ENCODE data around the gene VN1R4. TPM values are rescaled to one million over a fixed set of nuclear protein-coding genes. Genes with fewer than 3 reads are reported as not detected.
A peak's percentile ranks its signal among the peaks of the same experiment; 100 is the strongest.
"Not testable (repeated sequence)": the region's sequence is repeated elsewhere in the genome, so short reads cannot be mapped to it uniquely, and the experiment has no call there.

The VN1R4 gene
- total RNA-seq, 1 experiment from 2014 or later: not detected

DNA sequence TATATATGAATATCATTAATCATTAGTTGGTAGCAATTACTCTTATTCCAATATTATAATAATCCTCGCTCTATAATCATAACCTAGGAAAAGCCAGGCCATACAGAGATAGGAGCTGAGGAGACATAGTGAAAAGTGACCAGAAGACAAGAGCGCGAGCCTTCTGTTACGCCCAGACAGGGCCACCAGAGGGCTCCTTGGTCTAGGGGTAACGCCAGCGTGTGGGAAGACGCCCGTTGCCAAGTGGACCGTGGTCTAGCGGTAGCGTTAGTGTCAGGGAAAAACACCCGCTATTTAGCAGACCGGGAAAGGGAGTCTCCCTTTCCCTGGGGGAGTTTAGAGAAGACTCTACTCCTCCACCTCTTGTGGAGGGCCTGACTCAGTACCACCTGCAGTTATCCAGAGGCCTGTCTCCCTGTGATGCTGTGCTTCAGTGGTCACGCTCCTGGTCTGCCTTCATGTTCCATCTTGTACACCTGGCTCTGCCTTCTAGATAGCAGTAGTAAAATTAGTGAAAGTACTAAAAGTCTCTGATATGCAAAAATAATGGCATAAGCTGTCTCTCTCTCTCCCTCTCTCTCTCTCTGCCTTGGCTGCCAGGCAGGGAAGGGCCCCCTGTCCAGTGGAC lies 9.7 kb downstream of the VN1R4 start, which contains the start of gene VN1R2:
TSS of gene VN1R2 (plus strand) at position 578 of the 628 bp plus-strand sequence. CDS start 84 bp downstream, outside the sequence.
- no CpG with 5 or more reads among the region's 14 CpGs for WGBS (ENCODE audit: extremely low coverage, insufficient read length, low lambda C conversion rate)
- peaks cover 12% of the 10 kb centered on the region for H3K9me3 ChIP-seq (ENCODE audit: control insufficient read depth, low read depth, low read length)
- not testable (repeated sequence) for H3K27ac ChIP-seq (ENCODE audit: insufficient read length, low read depth, low read length); H3K56ac ChIP-seq (ENCODE audit: insufficient read length, low read depth, low read length); H3K4ac ChIP-seq (ENCODE audit: low read depth, low read length); H2BK20ac ChIP-seq (ENCODE audit: low read depth, low read length, poor library complexity, severe bottlenecking); H3K27me3 Mint-ChIP-seq (ENCODE audit: low read depth); H3K4me1 ChIP-seq (ENCODE audit: insufficient read depth, low read length); H4K91ac ChIP-seq (ENCODE audit: insufficient read length, low read depth, low read length); H3K9ac ChIP-seq (ENCODE audit: extremely low read depth, insufficient read length, low read length); H3K4me3 Mint-ChIP-seq; H3K18ac ChIP-seq (ENCODE audit: insufficient read length, low read depth, low read length); H3T11ph ChIP-seq (ENCODE audit: low read length); H4K20me1 ChIP-seq (ENCODE audit: control insufficient read depth, insufficient read depth, insufficient read length); H4K8ac ChIP-seq (replicated peaks; ENCODE audit: insufficient read length, low read depth, low read length); H3K14ac ChIP-seq (ENCODE audit: insufficient read depth, low read length); H3K79me2 ChIP-seq (ENCODE audit: insufficient read depth, low read length); H2AK5ac ChIP-seq (ENCODE audit: insufficient read length, low read length); H2BK15ac ChIP-seq (ENCODE audit: low read depth, low read length); H4K5ac ChIP-seq (ENCODE audit: insufficient read length, low read depth, low read length); H3K23me2 ChIP-seq (ENCODE audit: insufficient read length, low read depth, low read length, poor library complexity, severe bottlenecking); H3K27ac Mint-ChIP-seq; H3K79me1 ChIP-seq (ENCODE audit: insufficient read depth, low read depth, low read length, poor library complexity, severe bottlenecking); H3K27me3 ChIP-seq (ENCODE audit: insufficient read depth, low read length); H2BK12ac ChIP-seq (ENCODE audit: insufficient read length, low read depth, low read length); H3K4me2 ChIP-seq (ENCODE audit: insufficient read depth, insufficient read length, low read length); H3K4me1 Mint-ChIP-seq; H2BK5ac ChIP-seq (ENCODE audit: insufficient read length, low read length); H3K23ac ChIP-seq (ENCODE audit: insufficient read length, low read depth, low read length); H2BK120ac ChIP-seq (ENCODE audit: low read depth, low read length, poor library complexity, severe bottlenecking); H2AFZ ChIP-seq (ENCODE audit: low read length)
- Mint-ChIP-seq H3K9me3 (peaks cover 46 to 56% of the 10 kb centered on the region in 2 experiments), H3K36me3 (ENCODE audit: insufficient read depth in 1 of 3, low read depth in 3 of 3) (peaks cover 4 to 19% (median 12%) of the 10 kb centered on the region in 3 experiments)
- peak; percentile 56 for DNase-seq
- TF ChIP-seq, protein P1, sequence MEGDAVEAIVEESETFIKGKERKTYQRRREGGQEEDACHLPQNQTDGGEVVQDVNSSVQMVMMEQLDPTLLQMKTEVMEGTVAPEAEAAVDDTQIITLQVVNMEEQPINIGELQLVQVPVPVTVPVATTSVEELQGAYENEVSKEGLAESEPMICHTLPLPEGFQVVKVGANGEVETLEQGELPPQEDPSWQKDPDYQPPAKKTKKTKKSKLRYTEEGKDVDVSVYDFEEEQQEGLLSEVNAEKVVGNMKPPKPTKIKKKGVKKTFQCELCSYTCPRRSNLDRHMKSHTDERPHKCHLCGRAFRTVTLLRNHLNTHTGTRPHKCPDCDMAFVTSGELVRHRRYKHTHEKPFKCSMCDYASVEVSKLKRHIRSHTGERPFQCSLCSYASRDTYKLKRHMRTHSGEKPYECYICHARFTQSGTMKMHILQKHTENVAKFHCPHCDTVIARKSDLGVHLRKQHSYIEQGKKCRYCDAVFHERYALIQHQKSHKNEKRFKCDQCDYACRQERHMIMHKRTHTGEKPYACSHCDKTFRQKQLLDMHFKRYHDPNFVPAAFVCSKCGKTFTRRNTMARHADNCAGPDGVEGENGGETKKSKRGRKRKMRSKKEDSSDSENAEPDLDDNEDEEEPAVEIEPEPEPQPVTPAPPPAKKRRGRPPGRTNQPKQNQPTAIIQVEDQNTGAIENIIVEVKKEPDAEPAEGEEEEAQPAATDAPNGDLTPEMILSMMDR (conservative IDR thresholded peaks at IDR 0.05): peak; percentile 49

All from H9 (cell line).